ENCODE measurements around the gene FAM32A.

DNA sequence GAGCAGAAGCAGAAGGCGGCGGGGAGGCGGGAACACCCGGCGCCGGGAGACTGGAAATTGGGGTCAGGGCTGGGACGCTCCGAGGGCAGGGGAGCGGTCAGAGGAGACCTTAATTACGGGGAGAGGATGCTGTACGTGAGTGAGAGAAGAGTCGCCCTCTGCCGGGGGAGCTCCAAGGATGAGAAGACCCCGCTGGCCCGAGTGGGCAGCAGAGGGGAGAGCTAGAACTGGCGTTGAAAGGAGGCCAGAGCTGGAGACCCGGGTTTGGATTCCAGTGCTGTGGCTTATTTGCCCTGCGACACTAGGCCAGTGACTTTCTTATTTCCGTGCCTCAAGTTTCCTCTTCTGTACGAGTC lies 536 bp downstream of the FAM32A start:
- TF ChIP-seq CTCF (IDR thresholded peaks at IDR 0.05; ENCODE audit: insufficient read depth, low read depth, low read length) (peak; percentile 30), EZH2 (IDR thresholded peaks at IDR 0.05; ENCODE audit: insufficient read depth, low read length) (no peak)

All from astrocyte (in vitro differentiated cells and primary cell).